HG02973 (cell line): ENCODE data around the gene NDUFB10.
"Not testable (repeated sequence)": the region's sequence is repeated elsewhere in the genome, so short reads cannot be mapped to it uniquely, and the experiment has no call there.

Experiments used
- ATAC-seq: cut with Tn5 transposase; IDR thresholded peaks from one replicate; pipeline ENCODE4 v1.9.1; 2021; ENCODE audit warnings: moderate library complexity; ENCODE audit not compliant: unreplicated experiment

Gene NDUFB10

GRCh38 chr16:1923299-1924034 lies 35.9 kb upstream of the NDUFB10 start:
- ATAC-seq = no peak

- no peak for ATAC-seq
These were observed 35.2 kb upstream of the NDUFB10 start for GRCh38 chr16:1924095-1924494.

GRCh38 chr16:1926271-1926670 lies 33.1 kb upstream of the NDUFB10 start:
- ATAC-seq = no peak

- ATAC-seq = no peak
These were observed 30.2 kb upstream of the NDUFB10 start for GRCh38 chr16:1929105-1929504.

- ATAC-seq = peak; percentile 78
These were observed 29.6 kb upstream of the NDUFB10 start for GRCh38 chr16:1929578-1930337.

- no peak for ATAC-seq
These were observed 29.0 kb upstream of the NDUFB10 start for GRCh38 chr16:1930338-1930720.

GRCh38 chr16:1932050-1933028 lies 27.0 kb upstream of the NDUFB10 start:
- no peak for ATAC-seq

- ATAC-seq = no peak
These were observed 26.2 kb upstream of the NDUFB10 start for GRCh38 chr16:1933097-1933661.

GRCh38 chr16:1936945-1937479 lies 22.3 kb upstream of the NDUFB10 start:
- no peak for ATAC-seq

- no peak for ATAC-seq
These were observed 21.0 kb upstream of the NDUFB10 start for GRCh38 chr16:1938316-1938715.

- no peak for ATAC-seq
These were observed 20.4 kb upstream of the NDUFB10 start for GRCh38 chr16:1938910-1939309.

- ATAC-seq = not testable (repeated sequence)
These were observed 19.5 kb upstream of the NDUFB10 start for GRCh38 chr16:1939833-1940232.

GRCh38 chr16:1940273-1941161 lies 18.8 kb upstream of the NDUFB10 start:
- ATAC-seq = no peak

GRCh38 chr16:1941162-1942046 lies 17.9 kb upstream of the NDUFB10 start:
- ATAC-seq = no peak

GRCh38 chr16:1942047-1942809 lies 17.1 kb upstream of the NDUFB10 start:
- ATAC-seq = no peak

GRCh38 chr16:1942810-1943726 lies 16.3 kb upstream of the NDUFB10 start, which contains the start of gene MSRB1:
TSS of gene MSRB1 (minus strand) at chr16:1943199. CDS start at chr16:1943156, 43 bp downstream.
- ATAC-seq = peak; percentile 83
